Transverse colon (tissue), 4 donors: ENCODE data around the gene ARFGAP1. TPM values are rescaled to one million over a fixed set of nuclear protein-coding genes. Genes with fewer than 3 reads are reported as not detected.

ENCODE experiments used
- DNase-seq: peaks from one replicate; pipeline ENCODE4 v3.0.0-alpha.2; 2019
- H3K27ac ChIP-seq, 4 donors: fragments of 200-600 bp; sonication (generic); 2 replicates each; pipeline ENCODE4 v1.5.1; 2016 to 2018; ENCODE audit warnings: inconsistent platforms in 4 of 4
- H3K27me3 ChIP-seq: fragments of 200-600 bp; sonication (generic); 2 replicates; pipeline ENCODE4 v1.5.1; 2017; ENCODE audit warnings: inconsistent platforms
- H3K36me3 ChIP-seq, 4 donors: fragments of 200-600 bp; sonication (generic); 2 replicates each; pipeline ENCODE4 v1.5.1; 2017 to 2019; ENCODE audit warnings: inconsistent platforms in 4 of 4
- H3K4me1 ChIP-seq, 4 donors: fragments of 200-600 bp; sonication (generic); 2 replicates each; pipeline ENCODE4 v1.5.1; 2017 to 2020; ENCODE audit warnings: inconsistent platforms in 4 of 4
- H3K4me3 ChIP-seq, 4 donors: fragments of 200-600 bp; sonication (generic); 1 replicate in 1 of 4; 2 replicates in 3 of 4; pipeline versions ENCODE4 v1.5.1 to v1.6.1; 2017 to 2019; ENCODE audit warnings: inconsistent platforms in 4 of 4
- H3K9me3 ChIP-seq, 2 donors: fragments of 200-600 bp; sonication (generic); 2 replicates each; pipeline ENCODE4 v1.5.1; 2017 to 2019; ENCODE audit warnings: inconsistent platforms in 2 of 2
- CTCF ChIP-seq, 5 experiments: fragments of 200-600 bp in 3 of 5; fragments of 450-650 bp in 2 of 5; sonication (generic) in 3 of 5; IDR thresholded peaks; 1 replicate in 2 of 5; 2 replicates in 3 of 5; pipeline ENCODE4 v1.5.1; 2016 to 2017; ENCODE audit warnings: antibody characterized with exemption in 5 of 5, inconsistent platforms in 3 of 5, mild to moderate bottlenecking in 2 of 5, moderate library complexity in 1 of 5
- EP300 ChIP-seq: sonication (generic); formaldehyde crosslinking; IDR thresholded peaks from one replicate; pipeline ENCODE4 v1.6.1; 2017; ENCODE audit warnings: antibody characterized with exemption, low read depth
- POLR2A ChIP-seq: fragments of 450-650 bp; IDR thresholded peaks from one replicate; pipeline ENCODE4 v1.6.1; 2016; ENCODE audit warnings: antibody characterized with exemption, mild to moderate bottlenecking, moderate library complexity
- POLR2AphosphoS5 ChIP-seq, 3 donors: sonication (generic); formaldehyde crosslinking; IDR thresholded peaks; one replicate each; pipeline ENCODE4 v1.6.1; 2016; ENCODE audit warnings: antibody characterized with exemption in 3 of 3
- WGBS, 2 donors: methylation state at CpG; one replicate each; pipeline ENCODE4 v1.1.5; 2018; ENCODE audit warnings: low coverage in 1 of 2; 5-methylcytosine and 5-hydroxymethylcytosine counted together
- in situ Hi-C, 4 donors: fragments of 200-750 bp; cut with MboI; loops; one replicate each; pipeline versions ENCODE4 v1.15.0 to v1.15.1; 2017; ENCODE audit warnings: low sequenced_read_pairs in 3 of 4, low pct_ligation_motif_present in 1 of 4, low pct_unique_long_range_greater_than_20kb in 1 of 4
- intact Hi-C: fragments of 100-400 bp; cut with DNase I; formaldehyde crosslinking; loops from one replicate; pipeline ENCODE4 v1.15.1; 2023; ENCODE audit warnings: low total_unique reads
- total RNA-seq, 4 donors: library from RNA; depleted of rRNA; stranded (reverse); fragments of >200 nt; gene quantifications; one replicate each; pipeline ENCODE4 v1.1.0, GENCODE V29; 2016

The ARFGAP1 gene
- total RNA-seq, 4 donors from 2014 or later, result 43.8 to 200 (median 74.8) TPM

GRCh38 chr20:63252284-63252711, 20.3 kb upstream of the ARFGAP1 start:
- no peaks in the 10 kb centered on the region for H3K36me3 ChIP-seq
- in situ Hi-C loops (no loop called here), intact Hi-C loops (no loop called here)
- 64% methylated on average over 8 of the region's 8 CpGs; no CpG with 5 or more reads in 1 of the 2 donors for WGBS, 2 donors
- no peak for DNase-seq
- peaks cover 0 to 16% (median 10%) of the 10 kb centered on the region in 4 donors for H3K4me1 ChIP-seq
- H3K27ac ChIP-seq, result no peak overlapping the region
- no peaks in the 10 kb centered on the region for H3K9me3 ChIP-seq
- TF ChIP-seq CTCF (IDR thresholded peaks at IDR 0.05) (no peak), EP300 (no peak), POLR2AphosphoS5 (IDR thresholded peaks at IDR 0.05) (no peak), POLR2A (no peak)
- no peak overlapping the region for H3K4me3 ChIP-seq
- peaks cover 83% of the 10 kb centered on the region for H3K27me3 ChIP-seq

DNA sequence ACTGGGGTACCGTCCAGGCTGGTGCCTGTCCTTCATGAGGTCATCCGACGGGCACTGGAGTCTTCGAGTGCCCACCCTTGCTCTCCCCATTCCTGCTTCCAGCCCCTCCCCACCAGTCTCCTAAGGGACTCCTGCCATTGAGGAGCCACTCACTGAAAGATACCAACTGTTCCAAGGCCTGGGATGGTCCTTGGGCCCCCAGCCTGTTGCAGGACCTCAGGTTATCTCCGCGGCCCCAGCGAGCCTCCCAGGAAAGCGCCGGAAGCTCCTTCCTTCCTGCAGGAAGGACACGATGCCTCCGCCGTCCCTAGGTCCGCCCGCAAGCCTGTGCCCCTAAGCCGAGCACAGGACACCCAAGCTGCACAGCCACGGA, 19.6 kb upstream of the ARFGAP1 start:
- in situ Hi-C loops (no loop called here), intact Hi-C loops (no loop called here)
- peaks cover 0 to 16% (median 10%) of the 10 kb centered on the region in 4 donors for H3K4me1 ChIP-seq
- no peak for TF ChIP-seq POLR2A
- TF ChIP-seq CTCF (IDR thresholded peaks at IDR 0.05), result no peak
- TF ChIP-seq POLR2AphosphoS5 (IDR thresholded peaks at IDR 0.05), result no peak
- TF ChIP-seq EP300, result no peak
- WGBS, 2 donors, result 39 to 59% methylated on average over 3 to 4 of the region's 16 CpGs
- no peaks in the 10 kb centered on the region for H3K9me3 ChIP-seq
- no peak for DNase-seq
- H3K27me3 ChIP-seq, result peaks cover 75% of the 10 kb centered on the region
- no peaks in the 10 kb centered on the region for H3K36me3 ChIP-seq
- H3K4me3 ChIP-seq, result peak overlapping the region in 1 of 4 donors; percentile 39
- no peak overlapping the region for H3K27ac ChIP-seq

- DNase-seq, result no peak
- Histone ChIP-seq H3K9me3 (no peaks in the 10 kb centered on the region), H3K4me1 (peaks cover 0 to 16% (median 10%) of the 10 kb centered on the region in 4 donors), H3K4me3 (peak overlapping the region in 3 of 4 donors; percentile 12 to 39 (median 14)), H3K27me3 (peaks cover 69% of the 10 kb centered on the region), H3K27ac (no peak overlapping the region), H3K36me3 (no peaks in the 10 kb centered on the region)
- intact Hi-C loops (no loop called here), in situ Hi-C loops (no loop called here)
- WGBS, 2 donors, result 9% methylated on average over 13 of the region's 89 CpGs; no CpG with 5 or more reads in 1 of the 2 donors
- TF ChIP-seq POLR2A, result no peak
- TF ChIP-seq POLR2AphosphoS5 (IDR thresholded peaks at IDR 0.05), result no peak
- TF ChIP-seq CTCF (IDR thresholded peaks at IDR 0.05), result no peak
- no peak for TF ChIP-seq EP300
These were observed 19.0 kb upstream of the ARFGAP1 start for GRCh38 chr20:63253438-63254231.

DNA sequence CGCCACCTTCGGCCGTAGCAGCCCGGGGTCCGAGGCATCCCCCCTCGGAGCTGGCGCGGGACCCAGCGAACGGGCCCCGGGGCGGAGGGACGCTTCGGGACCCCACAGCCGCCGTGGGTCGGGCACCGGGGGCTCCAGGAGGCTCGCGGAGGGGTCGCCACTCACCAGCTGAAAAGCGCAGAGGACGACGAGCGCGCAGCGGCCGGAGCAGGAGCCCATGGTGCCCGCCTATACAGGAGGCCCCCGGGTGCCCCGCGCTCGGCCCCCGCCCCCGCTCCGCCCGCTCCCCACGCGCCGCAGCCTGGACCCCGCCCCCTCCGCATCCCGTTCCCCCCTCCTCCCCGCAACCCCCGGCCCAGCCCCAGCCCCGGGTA, 18.4 kb upstream of the ARFGAP1 start, which contains the start of gene NKAIN4:
TSS of gene NKAIN4 (minus strand) at position 232 of the 374 bp plus-strand sequence. CDS start at position 219, 13 bp downstream.
- no peak within 1 kb of the TSS for H3K27ac ChIP-seq
- H3K36me3 ChIP-seq, result no peaks in the 10 kb centered on the region
- WGBS, 2 donors, result 12% methylated on average over 24 of the region's 46 CpGs; no CpG with 5 or more reads in 1 of the 2 donors
- intact Hi-C loops (no loop called here), in situ Hi-C loops (no loop called here)
- DNase-seq, result no peak
- peaks cover 0 to 16% (median 10%) of the 10 kb centered on the region in 4 donors for H3K4me1 ChIP-seq
- peak within 1 kb of the TSS in 3 of 4 donors; percentile 12 to 39 (median 14) for H3K4me3 ChIP-seq
- no peaks in the 10 kb centered on the region for H3K9me3 ChIP-seq
- TF ChIP-seq POLR2AphosphoS5 (IDR thresholded peaks at IDR 0.05) (no peak), CTCF (IDR thresholded peaks at IDR 0.05) (no peak), POLR2A (no peak), EP300 (no peak)
- peaks cover 63% of the 10 kb centered on the region for H3K27me3 ChIP-seq
